K562 (cell line): ENCODE results near the gene ANO7. TPM values are rescaled to one million over a fixed set of nuclear protein-coding genes. Genes with fewer than 3 reads are reported as not detected.

Experiments
- BRCA1 ChIP-seq, 2 experiments: fragments of 450-650 bp in 1 of 2; sonication (generic) in 1 of 2; formaldehyde crosslinking in 1 of 2; IDR thresholded peaks; 2 replicates each; pipeline versions ENCODE4 v1.5.0 to v1.6.1; 2017 to 2020; ENCODE audit warnings: mild to moderate bottlenecking in 1 of 2, missing genetic modification reagents in 1 of 2
- CEBPG ChIP-seq, 3 experiments: fragments of 200-800 bp in 1 of 3; sonication (Bioruptor generic) in 1 of 3; sonication (generic) in 1 of 3; formaldehyde crosslinking in 1 of 3; IDR thresholded peaks in 2 of 3; conservative IDR thresholded peaks in 1 of 3; 2 replicates each; pipeline versions ENCODE4 v1.6.1 to v1.8.0; 2016 to 2022; ENCODE audit warnings: missing compliant biosample characterization in 2 of 3, missing genetic modification characterization in 2 of 3, mild to moderate bottlenecking in 1 of 3, missing genetic modification reagents in 1 of 3
- COPS2 ChIP-seq: fragments of 450-650 bp; conservative IDR thresholded peaks from 2 replicates; pipeline ENCODE4 v1.6.1; 2016; ENCODE audit warnings: mild to moderate bottlenecking, moderate library complexity
- DLX4 ChIP-seq: fragments of 250-450 bp; sonication (Bioruptor Pico); IDR thresholded peaks from 2 replicates; pipeline ENCODE4 v1.6.1; 2021; ENCODE audit warnings: mild to moderate bottlenecking
- E2F6 ChIP-seq, 2 experiments: IDR thresholded peaks; 2 replicates each; pipeline ENCODE4 v1.6.1; 2011; ENCODE audit warnings: borderline replicate concordance in 1 of 2, control low read depth in 1 of 2, low read depth in 1 of 2, low read length in 1 of 2, mild to moderate bottlenecking in 1 of 2, mixed read lengths in 1 of 2, moderate library complexity in 1 of 2; ENCODE audit not compliant: insufficient read depth in 1 of 2, insufficient read length in 1 of 2, poor library complexity in 1 of 2, severe bottlenecking in 1 of 2; ENCODE audit errors: extremely low read depth in 1 of 2
- ETV6 ChIP-seq, 3 experiments: fragments of 150-350 bp in 1 of 3; sonication (generic) in 1 of 3; formaldehyde crosslinking in 1 of 3; IDR thresholded peaks; 2 replicates each; pipeline versions ENCODE4 v1.6.1 to v1.8.0; 2014 to 2022; ENCODE audit warnings: borderline replicate concordance in 2 of 3, low read depth in 2 of 3, antibody characterized with exemption in 1 of 3, low read length in 1 of 3, mild to moderate bottlenecking in 1 of 3, missing genetic modification reagents in 1 of 3
- FOXP1 ChIP-seq: sonication (generic); formaldehyde crosslinking; IDR thresholded peaks from 2 replicates; pipeline ENCODE4 v1.8.0; 2022; ENCODE audit warnings: mild to moderate bottlenecking, missing genetic modification reagents
- GATAD2A ChIP-seq: fragments of 450-650 bp; IDR thresholded peaks from 2 replicates; pipeline ENCODE4 v1.6.1; 2017
- KLF10 ChIP-seq: fragments of 250-450 bp; sonication (Bioruptor Pico); IDR thresholded peaks from 2 replicates; pipeline ENCODE4 v1.6.1; 2021; ENCODE audit warnings: matching md5 sums
- L3MBTL2 ChIP-seq: fragments of 450-650 bp; IDR thresholded peaks from 2 replicates; pipeline ENCODE4 v1.6.1; 2016; ENCODE audit warnings: mild to moderate bottlenecking, moderate library complexity
- MAZ ChIP-seq, 2 experiments: fragments of 450-650 bp in 1 of 2; sonication (generic) in 1 of 2; formaldehyde crosslinking; IDR thresholded peaks in 1 of 2; conservative IDR thresholded peaks in 1 of 2; 2 replicates each; pipeline versions ENCODE4 v1.4.0 to v1.5.0; 2020; ENCODE audit warnings: mild to moderate bottlenecking in 1 of 2, missing genetic modification reagents in 1 of 2
- MIER1 ChIP-seq: fragments of 450-650 bp; IDR thresholded peaks from 2 replicates; pipeline ENCODE4 v1.6.1; 2016; ENCODE audit warnings: antibody characterized with exemption, mild to moderate bottlenecking, low read depth
- PURB ChIP-seq: sonication (generic); formaldehyde crosslinking; IDR thresholded peaks from 2 replicates; pipeline ENCODE4 v1.9.0; 2021; ENCODE audit warnings: low read depth, mild to moderate bottlenecking, missing genetic modification reagents
- ZBTB12 ChIP-seq: fragments of 250-450 bp; sonication (Bioruptor Pico); IDR thresholded peaks from 2 replicates; pipeline ENCODE4 v1.4.0; 2020
- ZNF197 ChIP-seq: fragments of 200-800 bp; sonication (Bioruptor generic); IDR thresholded peaks from 2 replicates; pipeline ENCODE4 v1.6.1; 2016; ENCODE audit warnings: low read depth, missing genetic modification characterization, missing compliant biosample characterization
- ZNF586 ChIP-seq: fragments of 450-650 bp; formaldehyde crosslinking; conservative IDR thresholded peaks from 2 replicates; pipeline ENCODE4 v1.4.0; 2020; ENCODE audit warnings: mild to moderate bottlenecking, moderate library complexity
- ZNF644 ChIP-seq: fragments of 200-800 bp; sonication (Bioruptor generic); IDR thresholded peaks from 2 replicates; pipeline ENCODE4 v1.6.1; 2016; ENCODE audit warnings: low read depth, missing genetic modification characterization, missing compliant biosample characterization
- polyA plus RNA-seq, 8 experiments: library from polyadenylated mRNA; depleted of rRNA in 4 of 8; stranded (reverse) in 5 of 8; unstranded in 3 of 8; fragments of >200 nt; fragmentation: Nextera tagmentation in 2 of 8; fragmentation: Illumina TruSeq in 1 of 8; extraction: Ambion mirVana in 2 of 8; extraction: Trizol in 1 of 8; gene quantifications; 2 replicates each; pipeline versions ENCODE4 v1.2.1 to v1.2.3, GENCODE V29; 2011 to 2014; ENCODE audit warnings: inconsistent platforms in 1 of 8, missing spikeins in 1 of 8
- total RNA-seq, 7 experiments: library from RNA; depleted of rRNA in 6 of 7; stranded (reverse); fragments of >200 nt in 6 of 7; fragmentation: Illumina TruSeq in 2 of 7; extraction: Trizol in 2 of 7; gene quantifications; 2 replicates each; pipeline versions ENCODE4 v1.2.1 to v1.2.3, GENCODE V29; 2011 to 2021; ENCODE audit warnings: low replicate concordance in 1 of 7
- TF ChIP-seq, protein P1 (sequence below): fragments of 250-450 bp; sonication (Bioruptor Pico); IDR thresholded peaks from 2 replicates; pipeline ENCODE4 v1.8.0; 2021; ENCODE audit warnings: moderate library complexity, mild to moderate bottlenecking, inconsistent platforms
- TF ChIP-seq, protein P2 (sequence below): fragments of 450-650 bp; IDR thresholded peaks from 2 replicates; pipeline ENCODE4 v1.6.1; 2016; ENCODE audit warnings: missing biosample characterization, missing genetic modification characterization

Gene ANO7
- total and polyA plus RNA-seq, 9 of the 15 experiments (the other 6 are each of a cell fraction or from before 2014, with no cell fraction given): 0.28 to 5.1 (median 1.1) TPM

GRCh38 chr2:241218131-241219029 is 29.9 kb downstream of the ANO7 start (continued):
- TF ChIP-seq, protein P1, sequence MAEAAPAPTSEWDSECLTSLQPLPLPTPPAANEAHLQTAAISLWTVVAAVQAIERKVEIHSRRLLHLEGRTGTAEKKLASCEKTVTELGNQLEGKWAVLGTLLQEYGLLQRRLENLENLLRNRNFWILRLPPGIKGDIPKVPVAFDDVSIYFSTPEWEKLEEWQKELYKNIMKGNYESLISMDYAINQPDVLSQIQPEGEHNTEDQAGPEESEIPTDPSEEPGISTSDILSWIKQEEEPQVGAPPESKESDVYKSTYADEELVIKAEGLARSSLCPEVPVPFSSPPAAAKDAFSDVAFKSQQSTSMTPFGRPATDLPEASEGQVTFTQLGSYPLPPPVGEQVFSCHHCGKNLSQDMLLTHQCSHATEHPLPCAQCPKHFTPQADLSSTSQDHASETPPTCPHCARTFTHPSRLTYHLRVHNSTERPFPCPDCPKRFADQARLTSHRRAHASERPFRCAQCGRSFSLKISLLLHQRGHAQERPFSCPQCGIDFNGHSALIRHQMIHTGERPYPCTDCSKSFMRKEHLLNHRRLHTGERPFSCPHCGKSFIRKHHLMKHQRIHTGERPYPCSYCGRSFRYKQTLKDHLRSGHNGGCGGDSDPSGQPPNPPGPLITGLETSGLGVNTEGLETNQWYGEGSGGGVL (CRISPR knock-in tag): no peak
- TF ChIP-seq MIER1 (no peak), ZNF644 (tag) (peak; percentile 77; the same call in 1 of the 2 replicates), PURB (CRISPR knock-in tag) (no peak), MAZ (CRISPR knock-in tag; conservative IDR thresholded peaks at IDR 0.05 in 1 of 2, IDR thresholded peaks at IDR 0.05 in 1 of 2) (no peak), E2F6 (IDR thresholded peaks at IDR 0.05; ENCODE audit: borderline replicate concordance in 1 of 2, extremely low read depth in 1 of 2, insufficient read depth in 1 of 2, insufficient read length in 1 of 2, low read depth in 1 of 2, low read length in 1 of 2, poor library complexity in 1 of 2, severe bottlenecking in 1 of 2) (peak; percentile 70 to 98), GATAD2A (no peak), KLF10 (CRISPR knock-in tag) (no peak), L3MBTL2 (peak; percentile 23), COPS2 (no peak), ZBTB12 (CRISPR knock-in tag) (no peak), BRCA1 (IDR thresholded peaks at IDR 0.05) (no peak), BRCA1 (CRISPR knock-in tag; IDR thresholded peaks at IDR 0.05) (no peak), ZNF586 (CRISPR knock-in tag) (no peak), DLX4 (no peak), CEBPG (CRISPR knock-in tag; IDR thresholded peaks at IDR 0.05) (no peak), CEBPG (tag; conservative IDR thresholded peaks at IDR 0.05 in 1 of 2, IDR thresholded peaks at IDR 0.05 in 1 of 2) (no peak), ZNF197 (CRISPR knock-in tag) (peak; percentile 74), ETV6 (IDR thresholded peaks at IDR 0.05; ENCODE audit: borderline replicate concordance in 1 of 2, low read depth in 2 of 2, low read length in 1 of 2) (no peak), ETV6 (CRISPR knock-in tag; IDR thresholded peaks at IDR 0.05; ENCODE audit: borderline replicate concordance) (no peak), FOXP1 (CRISPR knock-in tag) (0 out of 2 replicates have a peak, but pooled peaks have one; percentile 47)
- TF ChIP-seq, protein P2, sequence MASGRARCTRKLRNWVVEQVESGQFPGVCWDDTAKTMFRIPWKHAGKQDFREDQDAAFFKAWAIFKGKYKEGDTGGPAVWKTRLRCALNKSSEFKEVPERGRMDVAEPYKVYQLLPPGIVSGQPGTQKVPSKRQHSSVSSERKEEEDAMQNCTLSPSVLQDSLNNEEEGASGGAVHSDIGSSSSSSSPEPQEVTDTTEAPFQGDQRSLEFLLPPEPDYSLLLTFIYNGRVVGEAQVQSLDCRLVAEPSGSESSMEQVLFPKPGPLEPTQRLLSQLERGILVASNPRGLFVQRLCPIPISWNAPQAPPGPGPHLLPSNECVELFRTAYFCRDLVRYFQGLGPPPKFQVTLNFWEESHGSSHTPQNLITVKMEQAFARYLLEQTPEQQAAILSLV: no peak
